Measurements from ENCODE around the gene DAP.

DAP gene

GRCh38 chr5:10662083-10662482, 99.0 kb downstream of the DAP start:
- TF ChIP-seq, protein P1, sequence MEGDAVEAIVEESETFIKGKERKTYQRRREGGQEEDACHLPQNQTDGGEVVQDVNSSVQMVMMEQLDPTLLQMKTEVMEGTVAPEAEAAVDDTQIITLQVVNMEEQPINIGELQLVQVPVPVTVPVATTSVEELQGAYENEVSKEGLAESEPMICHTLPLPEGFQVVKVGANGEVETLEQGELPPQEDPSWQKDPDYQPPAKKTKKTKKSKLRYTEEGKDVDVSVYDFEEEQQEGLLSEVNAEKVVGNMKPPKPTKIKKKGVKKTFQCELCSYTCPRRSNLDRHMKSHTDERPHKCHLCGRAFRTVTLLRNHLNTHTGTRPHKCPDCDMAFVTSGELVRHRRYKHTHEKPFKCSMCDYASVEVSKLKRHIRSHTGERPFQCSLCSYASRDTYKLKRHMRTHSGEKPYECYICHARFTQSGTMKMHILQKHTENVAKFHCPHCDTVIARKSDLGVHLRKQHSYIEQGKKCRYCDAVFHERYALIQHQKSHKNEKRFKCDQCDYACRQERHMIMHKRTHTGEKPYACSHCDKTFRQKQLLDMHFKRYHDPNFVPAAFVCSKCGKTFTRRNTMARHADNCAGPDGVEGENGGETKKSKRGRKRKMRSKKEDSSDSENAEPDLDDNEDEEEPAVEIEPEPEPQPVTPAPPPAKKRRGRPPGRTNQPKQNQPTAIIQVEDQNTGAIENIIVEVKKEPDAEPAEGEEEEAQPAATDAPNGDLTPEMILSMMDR (conservative IDR thresholded peaks at IDR 0.05; ENCODE audit: low read depth, low read length): no peak
- no peak for DNase-seq (ENCODE audit: low read depth)
- H3K4me3 ChIP-seq (ENCODE audit: low read depth, low read length): no peak overlapping the region

DNA sequence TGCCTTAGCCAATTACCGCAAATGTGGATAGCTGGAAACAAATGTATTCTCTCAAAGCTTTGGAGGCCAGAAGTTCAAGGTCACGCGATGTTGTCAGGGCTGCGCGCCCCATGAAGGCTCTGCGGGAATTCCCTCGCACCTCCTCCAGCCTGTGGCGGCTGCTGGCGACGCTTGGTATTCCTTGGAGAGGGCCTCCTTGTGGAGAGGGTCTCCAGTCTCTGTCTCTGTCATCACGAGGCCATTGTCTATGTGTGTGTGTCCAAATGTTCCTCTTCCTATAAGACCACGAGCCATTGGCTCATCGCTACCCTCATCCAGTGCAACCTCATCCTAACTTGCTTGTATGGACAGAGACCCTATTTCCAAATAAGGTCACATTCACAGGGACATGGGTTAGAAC, 99.6 kb downstream of the DAP start:
- TF ChIP-seq, protein P1 (conservative IDR thresholded peaks at IDR 0.05; ENCODE audit: low read depth, low read length): no peak
- no peak overlapping the region for H3K4me3 ChIP-seq (ENCODE audit: low read depth, low read length)
- no peak for DNase-seq (ENCODE audit: low read depth)

- TF ChIP-seq, protein P1 (conservative IDR thresholded peaks at IDR 0.05; ENCODE audit: low read depth, low read length): no peak
- DNase-seq (ENCODE audit: low read depth): no peak
- H3K4me3 ChIP-seq (ENCODE audit: low read depth, low read length): no peak overlapping the region
These were observed 100.2 kb downstream of the DAP start for GRCh38 chr5:10660720-10661387.

- H3K4me3 ChIP-seq (ENCODE audit: low read depth, low read length): no peak overlapping the region
- no peak for DNase-seq (ENCODE audit: low read depth)
- TF ChIP-seq, protein P1 (conservative IDR thresholded peaks at IDR 0.05; ENCODE audit: low read depth, low read length): no peak
These were observed 100.9 kb downstream of the DAP start for GRCh38 chr5:10660135-10660534.

DNA sequence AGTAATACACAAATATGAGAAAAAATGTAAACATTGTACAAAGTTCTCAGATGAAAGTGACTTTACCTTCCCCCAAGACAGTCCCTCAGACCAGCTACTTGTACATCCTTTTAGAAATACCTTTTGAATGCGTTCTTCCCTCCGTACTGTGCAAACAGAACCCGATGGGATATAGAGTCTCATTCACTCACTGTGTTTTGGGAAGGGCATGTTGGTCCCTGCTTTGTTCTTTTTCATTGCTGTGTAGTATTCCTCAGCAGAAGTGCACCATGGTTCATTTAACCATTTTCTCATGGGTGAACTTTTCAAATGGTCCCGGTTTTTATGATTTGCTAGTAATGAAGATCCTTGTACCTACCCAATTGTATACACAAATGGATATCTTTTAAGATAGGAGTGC, 102.8 kb downstream of the DAP start:
- no peak for DNase-seq (ENCODE audit: low read depth)
- TF ChIP-seq, protein P1 (conservative IDR thresholded peaks at IDR 0.05; ENCODE audit: low read depth, low read length): no peak

GRCh38 chr5:10655972-10656830, 104.8 kb downstream of the DAP start:
- TF ChIP-seq, protein P1 (conservative IDR thresholded peaks at IDR 0.05; ENCODE audit: low read depth, low read length): no peak
- no peak for DNase-seq (ENCODE audit: low read depth)
- H3K4me3 ChIP-seq (ENCODE audit: low read depth, low read length): no peak overlapping the region

More for the DNA sequence above, 102.8 kb downstream of the DAP start:
- H3K4me3 ChIP-seq (ENCODE audit: low read depth, low read length): no peak overlapping the region
